NCI-H2029 treated with DMSO at 0.1 percent for 48 hours (cell line): ENCODE measurements around the gene XYLT1.

Experiments
- DNase-seq: peaks from one replicate; lab custom pipeline; 2025; lab: John Stamatoyannopoulos, UW

Gene XYLT1

GRCh38 chr16:17457513-17457912, 13.2 kb downstream of the XYLT1 start:
- no peak for DNase-seq

GRCh38 chr16:17454162-17454730, 16.5 kb downstream of the XYLT1 start:
- DNase-seq: no peak

GRCh38 chr16:17453364-17454038, 17.3 kb downstream of the XYLT1 start:
- DNase-seq: no peak

GRCh38 chr16:17452922-17453321, 17.8 kb downstream of the XYLT1 start:
- no peak for DNase-seq

- DNase-seq: no peak
These were observed 18.9 kb downstream of the XYLT1 start for GRCh38 chr16:17451843-17452242.

- DNase-seq: no peak
These were observed 20.5 kb downstream of the XYLT1 start for GRCh38 chr16:17450291-17450690.

- peak; percentile 35 for DNase-seq
These were observed 21.8 kb downstream of the XYLT1 start for GRCh38 chr16:17448640-17449638.

GRCh38 chr16:17447101-17447569, 23.6 kb downstream of the XYLT1 start:
- no peak for DNase-seq

GRCh38 chr16:17446661-17447060, 24.1 kb downstream of the XYLT1 start:
- DNase-seq: no peak

- DNase-seq: no peak
These were observed 25.3 kb downstream of the XYLT1 start for GRCh38 chr16:17445421-17445820.

GRCh38 chr16:17444658-17445057, 26.1 kb downstream of the XYLT1 start:
- DNase-seq: no peak

GRCh38 chr16:17440131-17440530, 30.6 kb downstream of the XYLT1 start:
- no peak for DNase-seq

- DNase-seq: no peak
These were observed 31.2 kb downstream of the XYLT1 start for GRCh38 chr16:17439580-17439979.

GRCh38 chr16:17437981-17438380, 32.8 kb downstream of the XYLT1 start:
- no peak for DNase-seq

GRCh38 chr16:17437127-17437720, 33.5 kb downstream of the XYLT1 start:
- no peak for DNase-seq

- no peak for DNase-seq
These were observed 35.4 kb downstream of the XYLT1 start for GRCh38 chr16:17435318-17435717.

- DNase-seq: no peak
These were observed 36.9 kb downstream of the XYLT1 start for GRCh38 chr16:17433577-17434451.

GRCh38 chr16:17432901-17433576, 37.7 kb downstream of the XYLT1 start:
- no peak for DNase-seq

GRCh38 chr16:17431968-17432625, 38.7 kb downstream of the XYLT1 start:
- no peak for DNase-seq

- no peak for DNase-seq
These were observed 39.7 kb downstream of the XYLT1 start for GRCh38 chr16:17431012-17431411.
